ENCODE measurements around the gene CCL15.

GRCh38 chr17:35981246-35981645, 20.1 kb downstream of the CCL15 start, which contains the start of gene CCL16:
- no peak for TF ChIP-seq POLR2A (IDR thresholded peaks at IDR 0.05)
- TF ChIP-seq EP300 (IDR thresholded peaks at IDR 0.05), result no peak

Data from tibial nerve (tissue), 3 donors.